ENCODE data around the gene HHAT. TPM values are rescaled to one million over a fixed set of nuclear protein-coding genes. Genes with fewer than 3 reads are reported as not detected.

Gene HHAT
- total and polyA plus RNA-seq, 8 donors = under 0.01 to 5.8 (median 1.6) TPM

DNA sequence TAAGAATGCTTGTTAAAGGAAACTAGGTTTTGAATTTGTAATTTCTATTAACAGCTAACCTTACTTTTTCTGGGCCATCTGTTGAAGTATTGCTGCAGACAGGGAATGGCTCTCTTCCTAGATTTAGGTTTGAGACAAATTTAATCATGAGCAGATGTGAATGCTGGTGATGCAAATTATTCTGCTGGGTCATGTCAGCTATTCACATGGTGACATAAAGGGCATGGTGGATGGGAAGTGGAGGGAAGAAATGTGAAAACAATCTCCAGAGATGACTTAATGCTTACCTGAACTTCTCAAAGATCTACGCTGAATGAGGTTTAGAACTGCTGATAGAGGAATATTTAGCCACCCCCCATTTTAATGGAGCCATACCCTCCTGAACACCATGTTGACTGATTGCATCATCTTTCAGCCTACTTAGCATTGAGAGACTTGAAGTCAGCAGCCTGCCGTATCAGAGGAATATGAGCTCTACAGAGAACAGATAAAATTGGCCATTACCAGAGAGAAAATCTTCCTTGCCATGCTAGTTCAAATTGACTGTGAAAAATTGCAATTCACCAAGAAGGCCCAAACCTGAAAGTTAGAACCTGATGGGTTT, 138.8 kb downstream of the HHAT start:
- no peaks in the 10 kb centered on the region for H3K9me3 ChIP-seq
- H3K36me3 ChIP-seq = no peaks in the 10 kb centered on the region
- 92 to 98% (median 95%) methylated on average over 2 of the region's 2 CpGs for WGBS, 5 donors
- H3K27me3 ChIP-seq = no peaks in the 10 kb centered on the region
- no peaks in the 10 kb centered on the region for H3K4me1 ChIP-seq
- H3K27ac ChIP-seq = no peak overlapping the region
- no peak for TF ChIP-seq POLR2A (IDR thresholded peaks at IDR 0.05)
- TF ChIP-seq, protein P1, sequence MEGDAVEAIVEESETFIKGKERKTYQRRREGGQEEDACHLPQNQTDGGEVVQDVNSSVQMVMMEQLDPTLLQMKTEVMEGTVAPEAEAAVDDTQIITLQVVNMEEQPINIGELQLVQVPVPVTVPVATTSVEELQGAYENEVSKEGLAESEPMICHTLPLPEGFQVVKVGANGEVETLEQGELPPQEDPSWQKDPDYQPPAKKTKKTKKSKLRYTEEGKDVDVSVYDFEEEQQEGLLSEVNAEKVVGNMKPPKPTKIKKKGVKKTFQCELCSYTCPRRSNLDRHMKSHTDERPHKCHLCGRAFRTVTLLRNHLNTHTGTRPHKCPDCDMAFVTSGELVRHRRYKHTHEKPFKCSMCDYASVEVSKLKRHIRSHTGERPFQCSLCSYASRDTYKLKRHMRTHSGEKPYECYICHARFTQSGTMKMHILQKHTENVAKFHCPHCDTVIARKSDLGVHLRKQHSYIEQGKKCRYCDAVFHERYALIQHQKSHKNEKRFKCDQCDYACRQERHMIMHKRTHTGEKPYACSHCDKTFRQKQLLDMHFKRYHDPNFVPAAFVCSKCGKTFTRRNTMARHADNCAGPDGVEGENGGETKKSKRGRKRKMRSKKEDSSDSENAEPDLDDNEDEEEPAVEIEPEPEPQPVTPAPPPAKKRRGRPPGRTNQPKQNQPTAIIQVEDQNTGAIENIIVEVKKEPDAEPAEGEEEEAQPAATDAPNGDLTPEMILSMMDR (IDR thresholded peaks at IDR 0.05) = no peak
- no peak for TF ChIP-seq POLR2AphosphoS5 (IDR thresholded peaks at IDR 0.05)
- TF ChIP-seq EP300 (IDR thresholded peaks at IDR 0.05) = no peak
- DNase-seq = no peak
- intact Hi-C loops (cut with DNase I; ENCODE audit: low total_unique reads) = no loop called here
- no peak overlapping the region for H3K4me3 ChIP-seq

DNA sequence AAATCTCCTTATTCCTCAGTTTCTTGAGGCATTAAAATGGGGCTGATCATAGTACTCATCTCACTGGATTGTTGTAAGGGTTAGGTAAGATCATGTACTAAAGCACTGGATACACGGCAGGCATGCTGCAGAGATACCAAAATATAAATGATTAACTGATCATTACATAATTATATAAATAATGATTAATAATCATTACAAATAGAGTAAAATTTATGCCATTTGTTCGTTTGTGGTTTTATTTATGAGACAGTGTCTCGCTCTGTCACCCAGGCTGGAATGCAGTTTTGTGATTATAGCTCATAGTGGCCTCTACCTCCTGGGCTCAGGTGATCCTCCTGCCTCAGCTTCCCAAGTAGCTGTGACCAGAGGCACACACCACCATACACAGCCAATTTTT, 140.7 kb downstream of the HHAT start:
- Histone ChIP-seq H3K9me3 (no peaks in the 10 kb centered on the region), H3K27me3 (no peaks in the 10 kb centered on the region), H3K27ac (no peak overlapping the region), H3K36me3 (no peaks in the 10 kb centered on the region), H3K4me3 (no peak overlapping the region), H3K4me1 (no peaks in the 10 kb centered on the region)
- WGBS, 5 donors = 75 to 83% (median 79%) methylated on average over 3 of the region's 3 CpGs
- TF ChIP-seq, protein P1 (IDR thresholded peaks at IDR 0.05) = no peak
- TF ChIP-seq POLR2AphosphoS5 (IDR thresholded peaks at IDR 0.05) (no peak), POLR2A (IDR thresholded peaks at IDR 0.05) (no peak), EP300 (IDR thresholded peaks at IDR 0.05) (no peak)
- intact Hi-C loops (cut with DNase I; ENCODE audit: low total_unique reads) = no loop called here
- no peak for DNase-seq

DNA sequence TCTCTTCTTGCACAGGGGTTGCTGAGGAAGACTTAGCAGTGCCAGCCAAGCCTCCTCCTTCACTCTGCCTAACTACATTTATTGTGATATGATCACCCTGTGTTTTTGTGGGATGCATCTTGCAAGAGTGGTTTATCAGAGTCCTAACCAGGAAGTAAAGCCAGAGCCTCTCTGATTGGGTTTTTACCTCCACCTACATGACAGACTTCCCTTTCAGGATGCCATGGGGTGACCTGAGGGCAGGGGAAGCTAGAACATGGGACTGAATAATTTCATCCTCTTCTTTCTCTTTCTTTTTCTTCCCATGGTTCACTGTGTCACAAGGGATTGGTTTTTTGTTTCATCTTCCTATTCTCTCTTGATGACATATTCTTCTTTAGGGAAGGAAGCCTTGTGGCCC, 146.6 kb downstream of the HHAT start:
- no peaks in the 10 kb centered on the region for H3K36me3 ChIP-seq
- TF ChIP-seq, protein P1 (IDR thresholded peaks at IDR 0.05) = no peak
- TF ChIP-seq POLR2A (IDR thresholded peaks at IDR 0.05) (no peak), EP300 (IDR thresholded peaks at IDR 0.05) (no peak), POLR2AphosphoS5 (IDR thresholded peaks at IDR 0.05) (no peak)
- no peaks in the 10 kb centered on the region for H3K9me3 ChIP-seq
- H3K27ac ChIP-seq = no peak overlapping the region
- DNase-seq = no peak
- no peak overlapping the region for H3K4me3 ChIP-seq
- no peaks in the 10 kb centered on the region for H3K27me3 ChIP-seq
- intact Hi-C loops (cut with DNase I; ENCODE audit: low total_unique reads) = no loop called here
- no peaks in the 10 kb centered on the region for H3K4me1 ChIP-seq

DNA sequence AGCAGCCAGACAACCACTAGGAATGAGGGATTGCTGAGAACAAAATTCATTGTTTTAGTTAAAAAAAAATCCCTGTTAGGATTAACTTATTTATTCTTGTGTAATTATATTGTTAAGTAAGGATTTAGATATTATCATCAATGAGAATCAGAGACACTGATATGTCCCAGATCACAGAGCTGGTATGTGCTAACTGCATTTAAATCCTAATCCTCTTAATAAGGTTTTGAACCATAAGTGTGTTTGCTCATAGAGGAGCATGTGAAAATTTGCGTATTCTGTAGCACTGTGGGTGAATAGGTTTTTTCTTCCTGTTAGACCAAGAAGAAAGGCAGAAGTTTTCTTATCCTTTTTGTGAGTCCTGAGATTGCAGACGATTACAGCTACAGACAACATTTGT, 147.1 kb downstream of the HHAT start:
- Histone ChIP-seq H3K9me3 (no peaks in the 10 kb centered on the region), H3K36me3 (no peaks in the 10 kb centered on the region), H3K27me3 (no peaks in the 10 kb centered on the region), H3K4me1 (no peaks in the 10 kb centered on the region), H3K27ac (no peak overlapping the region), H3K4me3 (no peak overlapping the region)
- intact Hi-C loops (cut with DNase I; ENCODE audit: low total_unique reads) = no loop called here
- no peak for DNase-seq
- no peak for TF ChIP-seq POLR2AphosphoS5 (IDR thresholded peaks at IDR 0.05)
- TF ChIP-seq EP300 (IDR thresholded peaks at IDR 0.05) = no peak
- 62 to 83% (median 71%) methylated on average over 2 of the region's 2 CpGs for WGBS, 5 donors

DNA sequence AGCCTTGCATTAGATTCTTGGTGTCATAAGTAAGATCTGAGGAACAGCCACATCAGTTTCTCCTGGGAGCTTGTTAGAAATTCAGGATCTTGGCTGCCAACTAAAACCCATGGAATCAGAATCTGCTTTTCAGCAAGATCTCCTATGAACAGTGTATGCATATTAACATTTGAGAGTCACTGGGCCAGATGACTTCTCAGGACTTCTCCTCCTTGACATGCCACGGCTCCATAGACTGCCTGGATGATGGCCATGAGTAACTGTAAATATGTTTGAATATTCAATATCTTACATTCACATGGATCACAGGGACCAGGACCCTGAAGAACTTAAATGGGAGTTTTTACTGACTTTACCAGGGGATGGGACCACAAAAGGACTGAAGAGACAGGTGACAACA, 148.0 kb downstream of the HHAT start:
- no peaks in the 10 kb centered on the region for H3K4me1 ChIP-seq
- no peak for TF ChIP-seq EP300 (IDR thresholded peaks at IDR 0.05)
- H3K9me3 ChIP-seq = no peaks in the 10 kb centered on the region
- WGBS, 5 donors = 93 to 100% (median 100%) methylated on average over 1 of the region's 1 CpG
- DNase-seq = no peak
- no peaks in the 10 kb centered on the region for H3K36me3 ChIP-seq
- H3K4me3 ChIP-seq = no peak overlapping the region
- H3K27ac ChIP-seq = no peak overlapping the region
- intact Hi-C loops (cut with DNase I; ENCODE audit: low total_unique reads) = no loop called here
- no peaks in the 10 kb centered on the region for H3K27me3 ChIP-seq

All from stomach (tissue), 9 donors.